GM19238 (cell line): Measurements from ENCODE around the gene PABPC5.

Source experiments
- DNase-seq: peaks from one replicate; pipeline ENCODE4 v3.0.0; 2011; ENCODE audit warnings: low spot score; ENCODE audit not compliant: insufficient read length

PABPC5 gene

DNA sequence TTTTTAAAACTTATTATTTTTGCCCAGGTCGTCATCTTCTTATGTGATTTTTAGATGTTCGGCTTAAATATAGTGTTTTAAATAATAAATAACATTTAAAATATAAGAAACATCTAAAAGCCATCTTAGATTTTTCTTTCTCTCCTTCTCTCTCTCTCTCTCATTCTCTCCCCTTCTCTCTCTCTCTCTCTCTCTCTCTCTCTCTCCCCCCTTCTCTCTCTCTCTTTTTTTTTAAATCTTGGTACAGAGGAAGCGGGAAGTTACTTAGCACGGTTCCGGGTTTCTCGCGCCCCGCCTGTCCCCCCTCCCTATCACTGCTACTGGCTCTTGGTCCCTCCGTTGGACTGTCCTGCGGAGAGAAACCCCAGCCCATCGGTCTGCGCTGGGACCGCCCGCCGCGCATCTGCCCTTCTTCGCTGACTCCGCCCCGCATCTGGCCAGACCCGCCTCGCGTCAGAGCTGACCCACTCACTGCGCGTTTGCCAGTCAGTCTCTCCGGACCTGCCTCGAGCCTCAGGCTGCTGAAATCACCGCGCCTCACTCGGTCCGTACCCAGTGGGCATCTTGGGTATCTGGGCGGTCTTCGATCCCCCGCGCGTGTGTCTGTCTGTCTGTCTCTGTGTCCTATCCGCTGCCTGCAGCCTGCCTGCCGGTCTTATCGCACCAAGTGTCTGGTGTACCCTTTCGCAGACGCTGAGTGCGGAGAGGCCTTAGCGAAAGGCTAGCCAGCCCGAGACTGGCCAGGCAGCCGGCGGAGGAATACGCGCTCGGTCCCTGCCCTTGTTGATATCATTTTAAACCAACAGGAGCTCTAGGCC is at the start of gene PABPC5:
Gene PABPC5 (plus strand): TSS at position 489 of the 818 bp plus-strand sequence. CDS start 739 bp downstream, outside the sequence.
- no peak for DNase-seq

DNA sequence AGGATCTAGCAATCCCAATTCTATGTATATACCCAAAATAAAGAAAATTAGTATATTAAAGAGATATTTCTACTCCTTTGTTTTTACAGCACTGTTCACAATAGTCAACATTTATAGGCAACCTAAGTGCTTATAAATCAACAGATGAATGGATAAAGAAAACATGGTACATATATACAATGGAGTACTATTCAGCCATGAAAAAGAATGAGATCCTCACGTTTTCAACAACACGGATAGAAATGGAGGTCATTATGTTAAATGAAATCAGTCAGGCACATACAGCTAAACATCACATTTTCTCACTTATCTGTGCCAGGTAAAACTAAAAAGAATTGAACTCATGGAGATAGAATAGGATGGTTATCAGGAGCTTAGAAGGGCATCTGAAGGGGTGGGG is 45.6 kb upstream of the PABPC5 start:
- no peak for DNase-seq

DNA sequence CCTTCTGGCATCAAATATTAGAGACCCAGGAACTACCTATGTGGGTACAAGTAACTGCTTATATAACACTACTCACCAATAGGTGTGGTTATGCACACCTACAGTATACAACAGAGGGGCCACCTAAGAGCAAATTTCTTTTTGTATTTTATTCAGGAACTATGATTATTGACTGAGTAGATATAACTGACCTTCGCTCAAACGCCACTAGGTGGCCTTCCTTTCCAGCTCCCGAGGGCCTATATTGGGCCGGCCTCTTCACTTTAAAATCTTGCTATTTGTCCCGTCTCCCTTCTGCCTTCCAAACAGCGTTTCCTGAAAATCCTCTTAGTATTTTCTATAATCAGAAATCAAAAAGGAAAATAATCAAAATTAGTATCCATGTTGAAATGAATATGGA is 19.9 kb upstream of the PABPC5 start:
- DNase-seq: no peak

DNA sequence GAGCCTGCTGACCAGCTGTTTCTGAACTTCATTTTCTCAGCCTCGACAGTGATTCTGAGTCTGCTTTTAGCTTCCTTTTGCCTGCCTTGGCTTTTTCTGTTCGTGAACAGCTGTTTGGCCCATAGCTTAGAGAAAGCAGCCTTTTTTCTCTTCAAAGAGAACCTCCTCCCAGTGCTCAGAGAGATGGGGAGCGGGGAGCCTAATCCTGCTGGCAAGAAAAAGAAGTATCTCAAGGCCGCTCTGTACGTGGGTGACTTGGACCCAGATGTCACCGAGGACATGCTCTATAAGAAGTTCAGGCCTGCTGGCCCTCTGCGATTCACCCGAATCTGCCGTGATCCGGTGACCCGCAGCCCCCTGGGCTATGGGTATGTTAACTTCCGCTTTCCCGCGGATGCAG is 756 bp downstream of the PABPC5 start:
- DNase-seq: no peak
